BE2C (cell line): ENCODE data around the gene MCM9.

ENCODE experiments used
- DNase-seq: peaks from one replicate; pipeline ENCODE4 v3.0.0-alpha.2; 2020
- H3K27me3 ChIP-seq: fragments of 250-450 bp; sonication (Bioruptor Pico); 2 replicates; pipeline ENCODE4 v1.5.1; 2020; ENCODE audit warnings: mild to moderate bottlenecking
- H3K36me3 ChIP-seq: fragments of 250-450 bp; sonication (Bioruptor Pico); 2 replicates; pipeline ENCODE4 v1.5.1; 2020; ENCODE audit warnings: mild to moderate bottlenecking
- H3K4me1 ChIP-seq: fragments of 250-450 bp; sonication (Bioruptor Pico); 2 replicates; pipeline ENCODE4 v1.5.1; 2020
- H3K4me3 ChIP-seq: 2 replicates; pipeline ENCODE4 v1.5.1; 2011; ENCODE audit warnings: low read depth, low read length
- H3K9me3 ChIP-seq: fragments of 250-450 bp; sonication (Bioruptor Pico); 2 replicates; pipeline ENCODE4 v1.5.1; 2020
- CTCF ChIP-seq: IDR thresholded peaks from 2 replicates; pipeline ENCODE4 v1.5.1; 2012; ENCODE audit warnings: mild to moderate bottlenecking, low read depth, low read length

The MCM9 gene

GRCh38 chr6:118971682-118972081, 36.7 kb upstream of the MCM9 start:
- H3K4me3 ChIP-seq = no peak overlapping the region
- no peak for DNase-seq
- H3K36me3 ChIP-seq = no peaks in the 10 kb centered on the region
- peaks cover 3% of the 10 kb centered on the region; the same call in 1 of the 2 replicates for H3K4me1 ChIP-seq
- H3K27me3 ChIP-seq = no peaks in the 10 kb centered on the region
- no peaks in the 10 kb centered on the region for H3K9me3 ChIP-seq
- no peak for TF ChIP-seq CTCF

GRCh38 chr6:118970866-118971265, 35.9 kb upstream of the MCM9 start:
- Histone ChIP-seq H3K9me3 (no peaks in the 10 kb centered on the region), H3K4me1 (peaks cover 3% of the 10 kb centered on the region; the same call in 1 of the 2 replicates), H3K27me3 (no peaks in the 10 kb centered on the region), H3K4me3 (no peak overlapping the region), H3K36me3 (no peaks in the 10 kb centered on the region)
- DNase-seq = no peak
- TF ChIP-seq CTCF = no peak

- H3K36me3 ChIP-seq = no peaks in the 10 kb centered on the region
- no peaks in the 10 kb centered on the region for H3K9me3 ChIP-seq
- H3K4me1 ChIP-seq = peaks cover 3% of the 10 kb centered on the region; the same call in 1 of the 2 replicates
- DNase-seq = no peak
- no peaks in the 10 kb centered on the region for H3K27me3 ChIP-seq
- peak; percentile 51 for TF ChIP-seq CTCF
- no peak overlapping the region for H3K4me3 ChIP-seq
Observed at GRCh38 chr6:118968416-118968815, 33.5 kb upstream of the MCM9 start.

GRCh38 chr6:118967239-118967638, 32.3 kb upstream of the MCM9 start:
- no peak overlapping the region for H3K4me3 ChIP-seq
- DNase-seq = no peak
- TF ChIP-seq CTCF = no peak

GRCh38 chr6:118965843-118966370, 30.9 kb upstream of the MCM9 start:
- Histone ChIP-seq H3K36me3 (no peaks in the 10 kb centered on the region), H3K27me3 (no peaks in the 10 kb centered on the region), H3K4me1 (peaks cover 3% of the 10 kb centered on the region; the same call in 1 of the 2 replicates), H3K9me3 (no peaks in the 10 kb centered on the region), H3K4me3 (no peak overlapping the region)
- TF ChIP-seq CTCF = no peak
- no peak for DNase-seq

More at GRCh38 chr6:118967239-118967638, 32.3 kb upstream of the MCM9 start:
- Histone ChIP-seq H3K36me3 (no peaks in the 10 kb centered on the region), H3K9me3 (no peaks in the 10 kb centered on the region), H3K27me3 (no peaks in the 10 kb centered on the region), H3K4me1 (peaks cover 3% of the 10 kb centered on the region; the same call in 1 of the 2 replicates)

GRCh38 chr6:118965371-118965770, 30.4 kb upstream of the MCM9 start:
- no peak overlapping the region for H3K4me3 ChIP-seq
- H3K4me1 ChIP-seq = peaks cover 3% of the 10 kb centered on the region; the same call in 1 of the 2 replicates
- H3K9me3 ChIP-seq = no peaks in the 10 kb centered on the region
- no peaks in the 10 kb centered on the region for H3K27me3 ChIP-seq
- H3K36me3 ChIP-seq = no peaks in the 10 kb centered on the region
- TF ChIP-seq CTCF = no peak
- no peak for DNase-seq
